Breast epithelium (tissue), 4 donors: ENCODE results near the gene NME9. TPM values are rescaled to one million over a fixed set of nuclear protein-coding genes. Genes with fewer than 3 reads are reported as not detected.

Experiments
- DNase-seq, 2 donors: peaks; one replicate each; pipeline ENCODE4 v3.0.0-alpha.2; 2019; ENCODE audit warnings: low spot score in 2 of 2
- H3K27ac ChIP-seq, 2 donors: fragments of 200-600 bp; sonication (generic) in 1 of 2; one replicate each; pipeline ENCODE4 v1.5.1; 2016 to 2019; ENCODE audit warnings: mild to moderate bottlenecking in 1 of 2
- H3K27me3 ChIP-seq, 2 donors: fragments of 200-600 bp; sonication (generic) in 1 of 2; one replicate each; pipeline versions ENCODE4 v1.5.1 to v1.6.0; 2017 to 2019; ENCODE audit warnings: control low read depth in 1 of 2, mild to moderate bottlenecking in 1 of 2
- H3K36me3 ChIP-seq: fragments of 200-600 bp; one replicate; pipeline ENCODE4 v1.5.1; 2019
- H3K4me1 ChIP-seq, 2 donors: fragments of 200-600 bp; sonication (generic); one replicate each; pipeline ENCODE4 v1.5.1; 2016 to 2019; ENCODE audit warnings: control low read depth in 1 of 2
- H3K4me3 ChIP-seq, 3 donors: fragments of 200-600 bp; sonication (generic); 1 replicate in 2 of 3; 2 replicates in 1 of 3; pipeline ENCODE4 v1.5.1; 2016 to 2019; ENCODE audit warnings: mild to moderate bottlenecking in 3 of 3, moderate library complexity in 2 of 3
- H3K9me3 ChIP-seq, 2 donors: fragments of 200-600 bp; sonication (generic) in 1 of 2; one replicate each; pipeline ENCODE4 v1.5.1; 2016 to 2019; ENCODE audit warnings: control low read depth in 1 of 2
- POLR2A ChIP-seq: fragments of 450-650 bp; IDR thresholded peaks from one replicate; pipeline ENCODE4 v1.6.1; 2016; ENCODE audit warnings: antibody characterized with exemption, mild to moderate bottlenecking, moderate library complexity
- POLR2AphosphoS5 ChIP-seq, 3 donors: sonication (generic); formaldehyde crosslinking; IDR thresholded peaks; one replicate each; pipeline ENCODE4 v1.6.1; 2017; ENCODE audit warnings: antibody characterized with exemption in 3 of 3
- intact Hi-C: fragments of 100-400 bp; cut with DNase I; formaldehyde crosslinking; loops from one replicate; pipeline ENCODE4 v1.15.1; 2023; ENCODE audit warnings: low total_unique reads
- total RNA-seq, 3 donors: library from RNA; depleted of rRNA; stranded (reverse); fragments of >200 nt; gene quantifications; one replicate each; pipeline ENCODE4 v1.1.0, GENCODE V29; 2016
- TF ChIP-seq, protein P1 (sequence below), 3 donors: fragments of 450-650 bp; IDR thresholded peaks; one replicate each; pipeline ENCODE4 v1.5.1; 2016 to 2017; ENCODE audit warnings: antibody characterized with exemption in 3 of 3, mild to moderate bottlenecking in 3 of 3, moderate library complexity in 3 of 3

NME9 gene
- total RNA-seq, 3 donors from 2014 or later: 0.48 to 1.3 (median 0.98) TPM

DNA sequence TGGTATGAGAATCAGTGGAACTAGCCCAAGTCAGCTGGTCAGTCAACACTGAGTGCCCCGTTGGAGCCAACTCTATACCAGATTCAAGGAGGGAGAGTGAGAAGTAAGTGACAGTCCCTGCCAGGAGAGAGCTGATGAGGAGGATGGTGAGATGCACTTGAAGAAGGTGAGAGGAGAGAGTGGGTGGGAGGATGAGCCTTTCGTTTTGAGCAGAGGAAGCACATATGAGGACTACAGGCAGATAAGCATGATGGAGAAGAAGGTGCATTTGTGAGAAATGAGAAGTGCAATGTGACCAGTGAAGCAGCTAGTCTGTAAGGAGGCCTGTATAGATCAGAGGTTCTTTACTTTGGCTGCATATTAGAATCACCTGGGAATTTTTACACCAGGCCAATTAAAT lies 40.4 kb downstream of the NME9 start:
- H3K36me3 ChIP-seq: peaks cover 12% of the 10 kb centered on the region
- H3K27me3 ChIP-seq: no peaks in the 10 kb centered on the region
- no peak for TF ChIP-seq POLR2AphosphoS5 (IDR thresholded peaks at IDR 0.05)
- no peak for TF ChIP-seq POLR2A
- TF ChIP-seq, protein P1, sequence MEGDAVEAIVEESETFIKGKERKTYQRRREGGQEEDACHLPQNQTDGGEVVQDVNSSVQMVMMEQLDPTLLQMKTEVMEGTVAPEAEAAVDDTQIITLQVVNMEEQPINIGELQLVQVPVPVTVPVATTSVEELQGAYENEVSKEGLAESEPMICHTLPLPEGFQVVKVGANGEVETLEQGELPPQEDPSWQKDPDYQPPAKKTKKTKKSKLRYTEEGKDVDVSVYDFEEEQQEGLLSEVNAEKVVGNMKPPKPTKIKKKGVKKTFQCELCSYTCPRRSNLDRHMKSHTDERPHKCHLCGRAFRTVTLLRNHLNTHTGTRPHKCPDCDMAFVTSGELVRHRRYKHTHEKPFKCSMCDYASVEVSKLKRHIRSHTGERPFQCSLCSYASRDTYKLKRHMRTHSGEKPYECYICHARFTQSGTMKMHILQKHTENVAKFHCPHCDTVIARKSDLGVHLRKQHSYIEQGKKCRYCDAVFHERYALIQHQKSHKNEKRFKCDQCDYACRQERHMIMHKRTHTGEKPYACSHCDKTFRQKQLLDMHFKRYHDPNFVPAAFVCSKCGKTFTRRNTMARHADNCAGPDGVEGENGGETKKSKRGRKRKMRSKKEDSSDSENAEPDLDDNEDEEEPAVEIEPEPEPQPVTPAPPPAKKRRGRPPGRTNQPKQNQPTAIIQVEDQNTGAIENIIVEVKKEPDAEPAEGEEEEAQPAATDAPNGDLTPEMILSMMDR (IDR thresholded peaks at IDR 0.05): no peak
- no peaks in the 10 kb centered on the region for H3K9me3 ChIP-seq
- no peaks in the 10 kb centered on the region for H3K4me1 ChIP-seq
- no peak for DNase-seq
- no peak overlapping the region for H3K27ac ChIP-seq
- intact Hi-C loops: no loop called here
- H3K4me3 ChIP-seq: no peak overlapping the region

DNA sequence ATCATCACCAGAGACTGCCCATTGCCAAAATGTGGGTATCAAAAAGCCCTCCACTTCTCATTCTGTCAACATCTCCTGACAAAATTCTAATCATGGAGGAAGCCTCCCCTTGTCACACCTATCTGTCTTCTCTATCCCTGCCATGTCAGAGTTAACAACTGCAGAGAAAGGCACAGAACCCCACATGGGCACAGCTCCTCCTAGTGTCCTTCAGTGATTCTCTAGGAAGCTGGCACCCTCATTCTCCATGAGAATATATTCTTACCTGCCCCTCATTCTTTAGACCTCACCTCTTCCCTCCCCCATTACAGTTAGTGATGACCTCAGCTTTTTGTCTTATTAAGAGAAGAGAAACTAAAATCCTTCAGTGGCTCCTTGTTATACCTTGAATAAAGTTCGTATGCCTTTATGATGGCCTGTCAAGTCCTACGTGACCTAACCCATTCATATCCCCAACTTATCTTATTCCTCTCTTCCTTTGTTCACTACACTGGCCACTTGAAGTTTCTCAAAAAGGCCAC lies 44.6 kb downstream of the NME9 start:
- H3K9me3 ChIP-seq: no peaks in the 10 kb centered on the region
- H3K36me3 ChIP-seq: peaks cover 12% of the 10 kb centered on the region
- TF ChIP-seq, protein P1 (IDR thresholded peaks at IDR 0.05): no peak
- TF ChIP-seq POLR2A (no peak), POLR2AphosphoS5 (IDR thresholded peaks at IDR 0.05) (no peak)
- H3K27me3 ChIP-seq: no peaks in the 10 kb centered on the region
- H3K27ac ChIP-seq: no peak overlapping the region
- H3K4me1 ChIP-seq: no peaks in the 10 kb centered on the region
- DNase-seq: no peak
- intact Hi-C loops: no loop called here
- H3K4me3 ChIP-seq: no peak overlapping the region

DNA sequence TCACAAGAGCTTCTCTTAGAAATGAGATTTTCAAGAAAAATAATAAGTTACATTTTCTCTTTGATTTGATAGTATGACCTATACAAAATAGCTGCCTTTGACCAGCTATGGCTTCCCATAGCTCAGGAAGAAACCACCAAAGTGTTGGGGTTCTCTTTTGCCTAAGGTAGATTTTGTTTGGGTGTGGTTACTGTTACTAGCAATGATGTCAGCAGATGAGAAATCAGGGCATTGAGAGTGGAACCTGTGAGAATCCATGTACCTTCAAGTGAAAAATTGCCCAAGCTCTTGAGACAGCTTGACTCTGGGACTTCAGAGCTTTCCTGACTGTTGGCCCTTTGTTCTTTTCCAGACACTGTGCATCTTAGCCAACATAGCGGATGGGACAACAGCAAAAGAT lies 45.6 kb downstream of the NME9 start:
- DNase-seq: no peak
- Histone ChIP-seq H3K4me1 (no peaks in the 10 kb centered on the region), H3K36me3 (peaks cover 12% of the 10 kb centered on the region), H3K4me3 (no peak overlapping the region), H3K9me3 (no peaks in the 10 kb centered on the region), H3K27me3 (no peaks in the 10 kb centered on the region), H3K27ac (no peak overlapping the region)
- intact Hi-C loops: no loop called here
- no peak for TF ChIP-seq POLR2A
- no peak for TF ChIP-seq POLR2AphosphoS5 (IDR thresholded peaks at IDR 0.05)
- TF ChIP-seq, protein P1 (IDR thresholded peaks at IDR 0.05): no peak

DNA sequence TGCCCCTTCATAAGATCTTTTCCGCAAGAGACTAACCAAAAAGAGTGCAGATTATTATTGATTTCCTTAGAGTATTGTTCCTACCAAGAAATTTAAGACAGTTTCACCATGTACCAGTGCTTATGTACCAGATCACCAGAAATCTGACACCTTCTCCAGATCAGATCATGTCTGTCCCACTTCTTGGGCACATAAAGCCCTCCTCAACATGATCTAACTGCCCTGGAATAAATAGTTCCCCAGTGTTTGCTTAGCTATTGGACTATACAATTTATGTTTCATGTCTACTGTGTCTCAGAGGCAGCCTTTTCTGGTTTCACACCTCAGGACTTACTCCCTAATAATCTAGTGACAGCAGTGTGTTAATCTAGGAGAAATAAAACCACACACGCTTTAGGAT lies 46.8 kb downstream of the NME9 start:
- Histone ChIP-seq H3K4me1 (no peaks in the 10 kb centered on the region), H3K27me3 (no peaks in the 10 kb centered on the region), H3K36me3 (peaks cover 12% of the 10 kb centered on the region), H3K9me3 (no peaks in the 10 kb centered on the region), H3K27ac (no peak overlapping the region), H3K4me3 (no peak overlapping the region)
- TF ChIP-seq, protein P1 (IDR thresholded peaks at IDR 0.05): no peak
- TF ChIP-seq POLR2AphosphoS5 (IDR thresholded peaks at IDR 0.05) (no peak), POLR2A (no peak)
- intact Hi-C loops: no loop called here
- DNase-seq: no peak

DNA sequence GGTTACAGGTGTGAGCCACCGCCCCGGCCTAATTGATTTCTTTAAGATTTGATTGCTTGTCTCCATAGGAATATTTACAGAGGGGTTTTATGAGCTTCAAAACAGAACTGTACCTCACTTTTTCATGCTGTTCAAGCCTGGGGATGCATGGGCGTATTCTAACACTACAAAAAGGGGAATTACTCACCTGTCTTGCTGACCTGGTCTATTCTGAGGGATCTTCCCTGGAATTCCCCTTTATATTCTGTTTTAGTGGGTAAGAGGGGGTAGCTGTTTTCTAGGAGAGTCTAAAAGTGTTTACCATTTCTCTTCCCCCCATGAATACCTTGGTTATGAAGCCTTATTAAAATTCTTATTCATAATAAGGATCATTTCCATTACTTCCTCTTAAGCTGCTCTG lies 48.1 kb downstream of the NME9 start:
- DNase-seq: no peak
- peaks cover 12% of the 10 kb centered on the region for H3K36me3 ChIP-seq
- no peak overlapping the region for H3K27ac ChIP-seq
- H3K4me1 ChIP-seq: no peaks in the 10 kb centered on the region
- H3K4me3 ChIP-seq: no peak overlapping the region
- intact Hi-C loops: no loop called here
- TF ChIP-seq POLR2A (no peak), POLR2AphosphoS5 (IDR thresholded peaks at IDR 0.05) (no peak)
- TF ChIP-seq, protein P1 (IDR thresholded peaks at IDR 0.05): no peak
- no peaks in the 10 kb centered on the region for H3K9me3 ChIP-seq
- H3K27me3 ChIP-seq: no peaks in the 10 kb centered on the region
